Measurements from ENCODE around the gene PON3.

The PON3 gene

DNA sequence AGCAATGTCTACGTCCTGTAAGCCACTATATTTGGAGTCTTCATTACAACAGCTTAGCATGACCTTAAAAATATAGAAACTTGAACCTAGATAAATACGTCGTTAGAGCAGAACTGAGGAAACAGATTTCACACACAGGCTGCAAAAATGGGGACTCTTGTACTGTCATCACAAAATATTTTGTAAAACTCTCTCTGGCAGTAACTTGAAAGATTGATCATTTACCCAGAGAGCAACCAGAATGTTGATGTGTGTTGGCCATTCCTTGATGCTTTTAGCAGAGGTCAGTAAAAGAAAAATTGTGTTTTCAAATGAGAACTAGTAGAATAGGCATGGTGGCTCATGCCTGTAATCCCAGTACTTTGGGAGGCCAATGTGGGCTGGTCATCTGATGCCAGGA lies 57.3 kb downstream of the PON3 start:
- no peak for DNase-seq

DNA sequence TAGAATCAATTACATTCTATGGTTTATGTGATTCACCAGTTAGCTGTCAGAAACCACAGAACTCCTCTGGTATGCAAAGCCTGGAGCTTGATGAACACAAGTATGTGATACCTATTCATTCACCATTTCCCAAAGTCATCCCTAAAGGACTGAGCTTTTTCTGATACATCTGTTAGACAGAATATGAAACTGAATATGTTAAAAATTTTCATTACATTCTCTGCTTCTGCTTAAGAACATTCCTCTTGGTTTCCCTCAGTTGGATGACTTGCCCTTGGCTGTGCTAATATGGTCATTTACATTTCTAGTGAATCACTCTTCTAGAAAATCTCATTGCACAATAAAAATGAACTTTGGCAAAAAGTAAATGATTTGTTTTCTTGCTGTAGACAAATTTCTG lies 61.1 kb downstream of the PON3 start:
- DNase-seq = no peak

DNA sequence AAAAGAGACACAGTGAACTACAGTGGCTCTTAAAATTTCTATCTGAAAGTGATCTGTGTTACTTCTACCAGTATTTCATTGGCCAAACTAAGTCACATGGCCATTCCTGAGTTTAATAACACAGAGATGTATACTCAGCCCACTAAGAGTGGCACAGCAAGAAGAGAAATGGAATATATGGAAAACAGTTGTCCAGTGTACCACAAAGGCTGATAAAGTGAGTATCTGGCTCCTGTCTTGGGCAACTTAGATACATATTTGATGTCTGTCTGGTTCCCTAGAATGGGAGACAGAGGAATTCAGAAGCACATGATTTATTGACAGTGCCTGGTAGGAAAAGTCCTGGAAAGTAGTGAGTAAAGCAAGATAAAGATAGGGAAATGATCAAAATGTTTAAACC lies 61.7 kb downstream of the PON3 start:
- DNase-seq = no peak

DNA sequence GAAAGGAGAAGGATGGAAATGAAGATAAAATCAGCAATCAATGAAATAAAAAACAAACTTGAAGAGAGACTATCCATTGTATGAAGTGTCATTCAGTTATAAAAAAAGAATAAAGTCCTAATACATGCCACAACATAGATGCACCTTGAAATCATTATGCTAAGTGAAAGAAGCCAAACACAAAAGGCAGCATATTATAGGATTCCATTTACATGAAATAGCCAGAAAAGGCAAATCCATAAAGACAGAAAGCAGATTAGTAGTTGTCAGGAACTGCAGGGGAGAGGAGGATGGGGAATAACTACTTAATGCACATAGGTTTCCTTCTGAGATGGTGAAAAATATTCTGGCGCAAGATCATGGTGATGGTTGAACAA lies 65.2 kb downstream of the PON3 start:
- no peak for DNase-seq

DNA sequence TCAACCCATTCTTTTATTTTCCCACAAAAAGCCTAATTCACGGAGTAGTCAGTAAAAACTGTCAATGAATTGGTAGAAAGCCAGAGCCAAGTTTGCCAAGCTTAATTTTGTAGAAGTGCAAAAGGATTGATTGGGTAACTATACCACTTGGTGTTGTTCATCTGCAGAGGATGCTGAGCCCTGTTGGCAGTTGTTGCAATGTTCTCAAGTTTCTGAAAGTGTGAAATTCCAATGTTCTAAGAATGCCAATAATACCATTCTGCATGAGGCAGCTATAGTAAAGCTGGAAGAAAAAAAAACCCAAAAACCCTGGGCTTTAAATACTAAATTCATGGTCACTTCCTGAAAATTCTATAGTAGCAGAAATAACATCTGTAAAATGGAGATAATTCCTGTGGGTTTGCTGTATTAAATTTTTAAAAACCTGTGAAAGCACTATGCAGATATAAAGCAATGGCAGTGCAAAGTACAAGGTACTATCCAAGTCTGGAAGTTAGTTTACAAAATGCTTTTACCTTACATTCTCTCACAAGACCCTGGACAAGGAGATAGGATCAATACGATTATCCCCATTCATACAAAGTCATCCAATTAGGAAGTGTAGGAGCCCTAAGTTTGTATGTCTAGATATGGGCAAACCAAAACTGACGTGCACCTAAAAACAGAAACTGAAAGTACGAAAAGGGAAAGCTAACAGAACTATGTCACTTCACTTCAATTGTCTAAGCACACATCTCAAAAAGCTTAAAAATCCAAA lies 65.8 kb downstream of the PON3 start:
- no peak for DNase-seq

DNA sequence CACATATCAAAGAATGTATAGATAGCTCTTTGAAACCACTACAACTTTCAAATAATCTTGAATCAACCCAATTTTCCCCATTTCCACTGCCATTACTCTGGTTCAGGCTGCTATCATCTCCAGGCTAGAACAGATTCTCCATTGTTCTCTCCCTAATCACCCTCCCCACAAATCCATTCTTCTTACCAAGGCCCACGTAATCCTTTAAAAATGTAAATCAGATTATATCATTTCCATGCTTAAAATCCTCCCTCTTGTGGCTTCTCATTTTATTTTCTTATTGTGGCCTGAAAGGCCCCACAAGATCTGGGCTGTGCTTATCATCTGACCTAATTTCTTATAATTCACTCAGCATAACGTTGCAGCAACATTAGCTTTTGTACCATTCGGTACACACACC lies 68.8 kb downstream of the PON3 start:
- DNase-seq = no peak

DNA sequence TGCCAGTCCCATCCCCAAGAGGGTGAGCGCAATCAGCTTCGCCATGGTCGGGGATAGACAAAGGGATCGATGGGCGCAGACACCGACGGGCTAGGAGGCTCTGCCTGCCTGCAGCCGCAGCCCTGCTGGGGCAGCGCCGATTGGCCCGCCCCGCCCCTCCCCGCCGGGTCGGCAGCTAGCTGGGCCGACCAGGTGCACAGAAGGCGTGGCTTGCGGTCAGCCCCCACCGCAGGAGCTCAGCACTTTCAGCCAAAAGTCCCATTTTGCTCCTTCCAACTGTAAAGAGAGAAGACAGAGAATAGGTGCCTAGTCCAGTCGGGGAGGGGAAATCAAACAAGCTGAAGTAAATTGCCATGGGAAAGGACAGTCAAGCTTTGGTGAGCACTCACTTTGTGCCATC lies 71.7 kb downstream of the PON3 start, which contains the start of gene PON1:
Gene PON1, minus strand, starts transcription at position 102 of the 400 bp plus-strand sequence. Its CDS starts 57 bp downstream, at position 45.
- DNase-seq = peak; percentile 89

DNA sequence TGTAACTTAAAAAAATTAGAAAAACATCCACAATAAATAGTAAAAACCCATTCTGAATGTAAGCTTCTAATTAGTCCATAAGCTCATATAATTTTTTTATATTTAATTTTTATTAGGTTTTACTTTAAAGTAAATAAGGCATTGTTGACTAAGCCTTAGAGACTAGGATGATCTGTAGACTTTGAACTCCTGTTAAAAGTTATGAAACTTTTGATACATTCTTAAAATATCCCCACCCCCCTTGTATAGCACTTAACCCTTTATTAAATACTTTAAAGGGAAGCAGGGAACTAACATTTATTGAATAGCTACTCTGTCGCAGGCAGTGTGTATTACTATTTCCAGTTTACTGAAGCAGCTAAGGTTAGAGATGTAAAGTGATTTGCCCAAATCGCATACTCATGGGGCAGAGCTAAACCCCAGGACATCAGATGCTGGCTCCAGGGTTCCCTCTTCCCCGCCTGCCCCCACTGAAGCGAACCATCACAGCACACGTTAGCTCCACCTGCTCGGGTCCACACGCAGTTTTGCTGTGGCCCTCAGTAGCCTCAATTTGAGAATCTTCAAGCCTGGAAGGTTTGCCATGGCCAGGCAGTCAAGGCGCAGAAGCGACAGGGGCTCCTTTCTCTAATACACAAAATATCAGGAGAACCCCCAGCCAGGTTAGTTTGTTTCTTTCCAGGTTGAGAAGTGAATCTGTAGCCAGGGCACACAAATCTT lies 72.6 kb downstream of the PON3 start:
- peak; percentile 28 for DNase-seq

DNA sequence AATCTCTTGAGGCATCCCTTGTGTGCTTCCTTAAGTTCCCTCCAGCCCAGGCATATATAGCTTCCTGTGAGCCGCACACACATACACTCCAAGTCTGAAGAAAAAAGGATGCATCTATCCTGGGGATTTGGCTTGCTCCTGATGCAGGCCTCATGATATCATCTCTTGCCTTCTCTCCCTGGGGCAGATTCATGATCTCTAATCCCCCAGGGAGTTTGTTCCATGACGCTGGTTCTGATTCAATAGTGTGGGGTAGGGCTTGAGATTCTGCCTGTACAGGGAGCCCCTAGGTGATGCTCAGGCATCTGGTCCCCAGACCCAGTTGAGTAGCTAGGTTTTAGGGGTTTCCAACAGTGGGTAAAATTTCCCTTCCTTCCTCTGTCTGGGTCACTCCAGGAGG lies 73.3 kb downstream of the PON3 start:
- DNase-seq = no peak

DNA sequence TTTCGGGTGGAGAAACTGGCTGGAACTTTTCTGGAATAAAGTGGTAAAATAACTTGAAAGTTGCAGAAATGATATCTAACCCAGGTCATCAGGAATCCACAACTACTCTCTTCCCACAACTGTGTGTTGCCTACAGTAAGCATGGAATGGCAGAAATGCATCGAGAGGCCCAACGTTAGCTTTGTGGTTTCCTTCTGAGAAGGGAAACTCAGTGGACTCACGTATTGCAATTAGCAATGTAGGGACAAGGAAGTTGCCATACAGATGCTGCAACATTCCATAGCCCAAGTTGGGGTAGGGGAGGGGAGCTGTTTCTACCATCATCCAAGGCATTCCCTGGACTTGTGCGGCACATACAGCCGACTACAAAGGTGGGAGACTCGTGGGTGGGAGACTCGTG lies 73.8 kb downstream of the PON3 start:
- DNase-seq = no peak

DNA sequence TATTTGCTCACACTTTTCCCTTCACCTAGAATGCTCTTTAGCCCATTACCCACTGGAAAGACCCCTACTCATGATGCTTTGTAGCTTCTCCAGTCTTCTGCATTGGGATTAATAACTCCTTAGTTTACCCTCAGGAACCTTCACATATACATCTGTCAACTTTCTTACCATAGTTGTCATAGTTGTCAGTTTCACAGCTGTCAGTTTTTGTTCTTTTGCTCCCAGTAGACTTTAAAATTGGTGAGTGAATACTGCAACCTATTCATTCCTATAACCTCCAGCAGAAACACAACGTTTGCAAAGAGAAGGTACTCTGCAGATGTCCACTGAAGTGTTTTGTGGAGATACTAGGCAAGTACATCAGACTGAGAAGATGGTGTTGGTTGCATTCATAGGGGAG lies 74.5 kb downstream of the PON3 start:
- no peak for DNase-seq

DNA sequence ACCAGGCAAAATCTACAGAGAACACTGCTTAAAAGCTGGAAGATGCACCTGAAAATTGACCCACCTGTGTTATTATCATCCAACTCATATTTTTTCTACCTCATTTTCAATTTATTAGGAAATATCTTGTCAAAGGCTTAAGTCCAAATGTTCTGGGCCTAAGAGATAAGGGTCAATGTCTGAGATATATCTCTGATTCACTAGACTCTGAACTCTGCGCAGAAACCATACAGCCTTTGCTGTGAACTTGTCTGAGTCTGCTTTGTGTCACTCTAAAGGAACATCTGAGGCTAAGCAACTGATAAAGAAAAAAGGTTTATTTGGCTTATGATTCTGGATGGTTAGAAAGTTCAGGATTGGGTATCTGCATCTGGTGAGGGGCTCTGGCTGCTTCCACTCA lies 75.5 kb downstream of the PON3 start:
- no peak for DNase-seq

DNA sequence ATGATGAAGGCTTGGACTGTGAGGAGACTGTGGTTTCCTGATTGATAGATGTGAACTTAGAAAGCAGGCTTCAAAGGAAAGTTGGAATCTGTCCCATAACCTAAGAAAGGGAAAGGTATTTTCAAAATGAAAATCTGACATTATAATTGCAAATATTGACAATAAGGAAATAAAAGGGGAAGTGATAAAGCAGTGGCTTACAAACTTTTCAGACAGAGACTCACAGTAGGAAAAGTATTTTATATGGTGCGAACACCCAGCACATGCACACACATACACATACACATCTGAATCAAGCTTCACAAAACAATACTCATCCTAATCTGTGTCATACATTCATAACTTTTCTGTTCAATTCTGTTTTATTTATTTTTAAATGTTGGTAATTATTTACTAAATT lies 76.6 kb downstream of the PON3 start:
- no peak for DNase-seq

DNA sequence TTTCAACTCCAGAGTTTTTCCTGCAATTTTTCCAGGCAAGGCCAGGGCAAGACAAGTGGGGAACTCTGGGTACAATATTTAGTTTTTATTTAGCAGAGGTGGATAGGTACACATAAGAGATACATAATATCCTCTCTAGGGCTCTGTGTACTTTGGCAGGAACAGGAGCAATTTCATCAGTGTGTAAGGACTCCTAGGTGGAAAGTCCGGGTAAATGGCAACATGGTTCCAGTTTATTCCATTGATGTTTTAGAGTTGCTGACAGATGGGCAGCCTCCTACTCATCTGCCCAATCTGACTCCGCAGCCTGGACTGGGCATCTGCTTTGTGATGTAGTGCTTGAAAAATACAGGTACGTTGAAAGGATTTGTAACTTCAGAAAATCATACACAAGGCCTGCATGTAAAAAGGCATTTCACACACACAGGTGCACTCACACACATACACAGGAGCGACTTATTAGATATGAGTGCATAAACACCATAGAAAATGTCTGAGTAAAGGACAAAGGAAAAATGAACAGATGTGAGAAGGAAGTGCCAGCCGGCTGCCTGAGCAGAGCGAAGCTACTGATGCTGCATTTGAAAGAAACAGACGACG lies 77.6 kb downstream of the PON3 start:
- DNase-seq = no peak

DNA sequence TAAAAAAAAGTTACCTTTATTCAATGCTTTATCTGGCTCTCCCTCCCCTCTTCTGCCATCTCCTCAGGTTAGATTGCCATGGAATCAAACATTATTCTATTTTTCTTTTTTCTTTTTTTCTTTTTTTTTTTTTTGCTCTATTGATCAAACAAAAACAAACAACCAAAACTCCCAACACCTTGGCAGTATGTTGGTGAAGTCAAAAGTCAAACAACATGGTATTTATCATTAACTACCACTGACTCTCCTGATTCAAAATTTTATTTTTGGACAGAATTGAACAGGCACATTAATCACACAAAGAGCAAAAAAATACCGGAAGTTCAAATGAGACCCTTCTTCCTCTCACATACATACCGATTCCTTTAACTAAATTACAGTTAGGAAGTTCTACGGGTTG lies 78.2 kb downstream of the PON3 start:
- no peak for DNase-seq

DNA sequence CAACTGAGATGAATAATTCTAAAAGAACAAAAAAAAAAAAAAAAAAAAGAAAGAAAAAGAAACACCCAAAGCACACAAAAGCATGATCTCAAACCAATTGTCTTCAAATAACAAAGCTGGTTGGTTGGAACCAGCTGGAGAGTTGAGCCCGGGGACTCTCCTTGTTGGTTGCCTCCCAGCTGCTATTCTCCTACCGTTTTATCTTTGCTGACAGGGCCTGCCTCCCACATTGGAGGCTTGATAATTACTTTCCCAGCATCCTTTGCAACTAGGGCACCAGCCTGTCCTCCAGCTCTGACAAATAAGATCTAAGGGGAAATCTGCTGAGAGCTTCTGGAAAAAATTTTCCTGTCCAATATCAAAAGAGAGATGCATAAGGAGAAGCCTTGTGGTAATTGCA lies 78.6 kb downstream of the PON3 start:
- DNase-seq = no peak

DNA sequence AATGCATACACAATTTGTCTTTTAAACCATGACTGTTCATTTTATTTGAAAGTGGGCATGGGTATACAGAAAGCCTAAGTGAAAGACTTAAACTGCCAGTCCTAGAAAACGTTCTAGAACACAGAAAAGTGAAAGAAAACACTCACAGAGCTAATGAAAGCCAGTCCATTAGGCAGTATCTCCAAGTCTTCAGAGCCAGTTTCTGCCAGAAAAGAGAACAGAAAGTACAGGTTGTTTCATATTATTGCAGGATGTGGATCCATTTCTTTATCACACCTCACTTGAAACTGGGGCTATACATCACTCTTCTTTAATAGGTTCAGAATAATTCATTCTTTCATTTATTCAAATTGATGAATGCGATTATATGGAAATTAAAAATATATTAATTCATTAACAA lies 79.6 kb downstream of the PON3 start:
- no peak for DNase-seq

DNA sequence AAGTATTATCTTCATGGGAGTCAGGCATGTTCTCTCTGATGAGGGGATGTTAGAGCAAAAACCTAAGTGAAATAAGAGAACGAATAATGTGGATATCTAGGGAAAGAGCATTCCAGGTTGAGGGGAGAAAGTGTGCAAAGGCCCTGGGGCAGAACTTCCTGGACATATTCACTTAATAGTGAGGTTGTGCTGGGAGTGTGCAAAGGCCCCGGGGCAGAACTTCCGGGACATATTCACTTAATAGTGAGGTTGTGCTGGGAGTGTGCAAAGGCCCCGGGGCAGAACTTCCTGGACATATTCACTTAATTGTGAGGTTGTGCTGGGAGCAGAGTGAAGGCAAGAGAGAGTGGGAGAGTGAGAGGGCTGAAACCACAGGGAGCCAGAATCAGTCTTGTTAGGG lies 83.6 kb downstream of the PON3 start:
- DNase-seq = no peak

DNA sequence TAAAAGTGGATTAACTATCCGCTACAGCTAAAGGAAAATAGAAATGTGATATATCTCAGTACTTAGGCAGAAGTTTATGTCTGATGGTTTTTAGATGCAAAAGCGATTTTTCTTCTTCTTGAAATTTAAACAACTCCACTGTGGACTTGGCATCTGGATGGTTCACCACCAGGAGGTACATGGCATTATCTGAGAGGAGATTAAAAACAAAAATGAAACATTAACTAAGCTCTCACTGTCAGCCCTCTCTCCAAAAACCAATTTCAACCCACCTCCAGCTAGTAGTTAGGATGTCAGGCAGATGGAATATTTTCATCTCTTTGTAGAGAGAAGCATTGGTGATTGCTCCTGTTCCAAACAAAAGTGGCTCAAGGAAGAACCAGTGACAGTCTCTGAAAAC lies 84.8 kb downstream of the PON3 start:
- DNase-seq = no peak

DNA sequence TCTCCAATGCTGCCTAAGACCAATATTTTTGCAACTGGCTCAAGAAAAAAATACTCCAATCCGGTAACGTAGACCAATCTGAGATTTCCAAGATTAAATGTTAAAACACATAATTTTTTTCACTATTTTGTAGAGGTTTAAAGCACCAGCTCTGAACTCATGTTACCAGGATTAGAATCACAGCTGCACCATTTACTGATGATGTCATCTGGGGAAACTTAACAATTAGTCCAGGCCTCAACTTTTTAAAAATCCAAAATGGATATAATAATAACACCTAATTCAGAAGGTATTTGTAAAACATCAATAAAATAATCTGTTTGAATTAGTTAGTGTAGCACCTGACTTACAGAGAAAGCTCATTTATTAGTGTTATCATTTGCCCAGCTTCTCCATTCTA lies 86.2 kb downstream of the PON3 start:
- no peak for DNase-seq

Data from NCI-H146 (cell line).